GM10266 (cell line): ENCODE data around the gene PMAIP1.

ENCODE experiments used
- DNase-seq: peaks from one replicate; pipeline ENCODE4 v3.0.0; 2012; ENCODE audit errors: extremely low spot score
- CTCF ChIP-seq: IDR thresholded peaks from 2 replicates; pipeline ENCODE4 v1.5.1; 2012; ENCODE audit warnings: mild to moderate bottlenecking, low read depth; ENCODE audit not compliant: control insufficient read depth, insufficient read depth; ENCODE audit errors: missing control alignments

Gene PMAIP1

GRCh38 chr18:59865241-59865986, 34.4 kb upstream of the PMAIP1 start:
- no peak for TF ChIP-seq CTCF
- no peak for DNase-seq

DNA sequence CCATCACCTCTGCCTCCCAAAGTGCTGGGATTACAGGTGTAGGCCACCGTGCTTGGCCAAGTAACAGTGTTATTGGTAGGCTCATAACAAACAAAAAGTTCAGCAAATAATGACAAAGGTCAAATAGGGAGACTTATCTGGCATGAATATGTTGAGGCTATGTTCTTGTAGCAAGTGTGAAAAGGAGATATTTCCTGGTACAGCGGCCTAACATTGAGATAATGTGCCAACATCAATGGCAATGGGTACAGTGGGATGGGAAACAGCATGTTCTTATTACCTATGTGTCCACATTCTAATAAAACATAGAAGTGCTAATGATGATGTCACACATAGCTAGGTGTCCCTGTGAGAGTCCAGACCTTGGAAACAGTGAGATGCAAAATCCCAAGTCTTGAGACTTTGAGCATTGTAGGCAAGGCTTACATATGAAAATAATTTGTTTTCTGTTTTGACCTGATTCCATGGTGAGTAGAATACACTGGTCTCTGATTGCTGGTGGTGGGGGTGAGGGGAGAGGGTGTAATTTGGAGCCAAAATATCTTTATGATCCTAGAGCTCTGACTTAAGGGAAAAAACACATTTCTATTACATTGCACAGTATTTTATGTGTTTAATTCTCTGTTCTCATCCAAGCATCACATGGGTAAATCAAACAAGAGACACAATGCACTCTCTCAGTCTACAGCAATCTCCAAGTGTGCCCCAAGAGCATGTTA, 33.1 kb upstream of the PMAIP1 start:
- DNase-seq = no peak
- no peak for TF ChIP-seq CTCF

DNA sequence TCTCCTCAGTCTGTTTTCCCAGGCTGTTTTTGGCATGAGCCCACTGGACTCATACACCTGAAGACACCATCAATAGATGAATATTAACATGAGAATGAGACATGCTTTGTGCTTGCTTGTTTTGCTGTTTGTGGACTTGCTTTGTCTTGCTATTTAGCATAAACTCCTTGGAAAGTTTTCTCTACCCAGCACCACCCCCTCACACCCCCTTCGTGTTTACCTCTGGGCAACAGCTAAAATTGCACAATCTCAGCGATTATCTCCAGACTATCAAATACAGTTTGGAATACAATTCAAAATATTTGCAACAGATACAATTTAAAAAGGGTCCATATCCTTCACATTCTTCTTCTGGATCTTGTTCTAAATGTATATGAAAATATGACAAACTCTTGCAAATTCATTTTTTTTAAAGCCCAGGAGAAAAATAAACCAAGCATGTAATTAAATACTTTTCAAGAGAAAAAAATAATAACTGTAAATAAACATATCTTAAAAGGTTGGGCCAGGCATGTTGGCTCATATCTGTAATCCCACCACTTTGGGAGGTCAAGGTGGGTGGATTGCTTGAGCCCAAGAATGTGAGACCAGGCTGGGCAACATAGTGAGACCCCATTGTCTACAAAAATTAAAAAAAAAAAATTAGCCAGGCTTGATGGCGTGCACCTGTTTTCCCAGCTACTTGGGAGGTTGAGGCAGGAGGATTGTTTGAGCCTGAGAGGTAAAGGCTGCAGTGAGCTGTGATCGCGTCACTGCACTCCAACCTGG, 32.3 kb upstream of the PMAIP1 start:
- DNase-seq = no peak
- no peak for TF ChIP-seq CTCF

DNA sequence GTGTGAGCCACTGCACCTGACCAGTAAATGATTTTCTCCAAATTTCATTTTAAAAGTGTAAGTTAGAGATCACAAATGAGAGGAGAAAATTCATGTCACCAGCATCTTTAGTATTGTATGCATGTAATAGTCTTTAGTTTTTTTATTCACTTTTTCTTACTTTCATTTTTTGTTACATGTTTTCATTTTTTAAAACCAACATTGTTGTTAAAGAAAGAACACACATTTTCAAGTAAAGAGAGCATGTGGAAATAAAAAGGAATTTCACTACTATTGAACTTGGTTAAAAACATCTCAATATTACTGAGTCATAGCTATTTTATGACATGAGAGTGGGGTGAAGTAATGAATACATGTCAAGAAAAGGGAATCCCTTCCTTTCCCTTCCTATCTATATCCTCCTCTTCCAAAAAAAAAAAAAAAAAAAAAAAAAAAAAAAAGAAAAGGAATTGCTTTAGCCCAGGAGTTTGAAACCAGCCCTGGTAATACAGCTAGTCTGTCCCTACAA, 29.1 kb upstream of the PMAIP1 start:
- TF ChIP-seq CTCF = no peak
- no peak for DNase-seq

DNA sequence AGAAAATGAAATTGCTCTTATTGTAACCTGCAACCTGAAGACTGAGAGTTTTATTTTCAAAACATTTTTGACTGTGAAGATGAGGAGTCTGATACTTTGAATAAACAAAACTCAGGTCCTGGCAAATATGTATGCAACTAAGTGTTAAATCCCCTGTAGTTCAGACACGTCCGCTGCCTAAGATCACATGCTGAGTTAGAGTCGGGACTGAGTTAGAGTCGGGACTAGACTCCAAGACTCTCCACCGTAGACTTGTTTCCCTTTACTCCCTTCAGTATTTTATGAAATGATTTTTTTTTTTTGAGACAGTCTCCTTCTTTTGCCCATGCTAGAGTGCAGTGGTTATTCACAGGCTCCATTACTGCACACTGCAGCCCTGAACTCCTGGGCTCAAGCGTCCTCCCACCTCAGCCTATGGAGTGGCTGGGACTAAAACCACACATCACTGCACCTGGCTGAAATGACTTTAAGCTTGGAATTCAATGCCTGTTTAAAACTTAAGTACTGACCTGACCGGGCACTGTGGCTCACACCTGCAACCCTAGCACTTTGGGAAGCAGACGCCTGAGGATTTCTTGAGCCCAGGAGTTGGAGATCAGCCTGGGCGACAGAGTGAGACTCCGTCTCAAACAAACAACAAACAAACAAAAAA, 28.0 kb upstream of the PMAIP1 start:
- no peak for TF ChIP-seq CTCF
- no peak for DNase-seq

- no peak for TF ChIP-seq CTCF
- DNase-seq = no peak
Measured at GRCh38 chr18:59873641-59874040, 26.2 kb upstream of the PMAIP1 start.
